A549 (cell line): ENCODE results near the gene SKI.

Experiments used
- CTCF ChIP-seq: fragments of >200 bp; sonication (Bioruptor Twin); formaldehyde crosslinking; IDR thresholded peaks from 3 replicates; pipeline ENCODE4 v1.5.1; 2016
- POLR2A ChIP-seq: IDR thresholded peaks from 2 replicates; pipeline ENCODE4 v1.6.1; 2012; ENCODE audit warnings: mild to moderate bottlenecking, low read length
- RAD21 ChIP-seq, 2 experiments: fragments of >200 bp in 1 of 2; sonication (Bioruptor Twin) in 1 of 2; formaldehyde crosslinking in 1 of 2; IDR thresholded peaks in 1 of 2; conservative IDR thresholded peaks in 1 of 2; 2 replicates in 1 of 2; 3 replicates in 1 of 2; pipeline ENCODE4 v1.6.1; 2012 to 2018; ENCODE audit warnings: inconsistent platforms in 1 of 2

- TF ChIP-seq POLR2A (no peak), RAD21 (conservative IDR thresholded peaks at IDR 0.05 in 1 of 2, IDR thresholded peaks at IDR 0.05 in 1 of 2) (no peak), CTCF (no peak)
Observed at GRCh38 chr1:2250721-2251281, 22.7 kb downstream of the SKI start.
